ENCODE data around the gene GNG10. TPM values are rescaled to one million over a fixed set of nuclear protein-coding genes. Genes with fewer than 3 reads are reported as not detected.

GNG10 gene
- total and polyA plus RNA-seq, 9 of the 15 experiments (the other 6 are each of a cell fraction or from before 2014, with no cell fraction given) = 13.1 to 37.8 (median 28.4) TPM

GRCh38 chr9:111630964-111631213, 30.5 kb upstream of the GNG10 start (continued):
- no peak for TF ChIP-seq MYBL2 (IDR thresholded peaks at IDR 0.05; ENCODE audit: low read depth)
- no peak for TF ChIP-seq MYBL2 (CRISPR knock-in tag; IDR thresholded peaks at IDR 0.05; ENCODE audit: borderline replicate concordance)
- TF ChIP-seq SRSF1 (IDR thresholded peaks at IDR 0.05; ENCODE audit: low read depth, low read length) = no peak
- no peak for TF ChIP-seq FOXM1 (IDR thresholded peaks at IDR 0.05; ENCODE audit: low read depth)
- no peak for TF ChIP-seq FOXM1 (CRISPR knock-in tag; IDR thresholded peaks at IDR 0.05; ENCODE audit: low read depth)
- no peak for TF ChIP-seq SIRT6 (IDR thresholded peaks at IDR 0.05; ENCODE audit: low read depth, low read length)
- TF ChIP-seq EZH2 (IDR thresholded peaks at IDR 0.05; ENCODE audit: borderline replicate concordance, low read depth, low read length) = no peak
- no peak for TF ChIP-seq MCM5 (IDR thresholded peaks at IDR 0.05; ENCODE audit: low read depth)
- no peak for TF ChIP-seq NCOA2 (IDR thresholded peaks at IDR 0.05; ENCODE audit: partially characterized antibody in 2 of 2)
- TF ChIP-seq NCOR1 (IDR thresholded peaks at IDR 0.05) = no peak
- no peak for TF ChIP-seq MXI1 (IDR thresholded peaks at IDR 0.05; ENCODE audit: low read depth, low read length)
- TF ChIP-seq MECOM (CRISPR knock-in tag; IDR thresholded peaks at IDR 0.05) = no peak
- TF ChIP-seq ZNF561 (CRISPR knock-in tag; conservative IDR thresholded peaks at IDR 0.05) = no peak
- no peak for TF ChIP-seq ZNF75A (CRISPR knock-in tag; IDR thresholded peaks at IDR 0.05)
- TF ChIP-seq KDM5B (IDR thresholded peaks at IDR 0.05; ENCODE audit: insufficient replicate concordance, low read depth, low read length) = no peak
- TF ChIP-seq TRIM24 (IDR thresholded peaks at IDR 0.05) = peak in 1 of 2 experiments; percentile 98; a peak in 2 of 4 replicates
- TF ChIP-seq ZBTB17 (CRISPR knock-in tag; IDR thresholded peaks at IDR 0.05) = no peak
- no peak for TF ChIP-seq FIP1L1 (IDR thresholded peaks at IDR 0.05; ENCODE audit: low read depth, low read length, poor library complexity, severe bottlenecking)
- no peak for TF ChIP-seq ZBTB1 (CRISPR knock-in tag; IDR thresholded peaks at IDR 0.05; ENCODE audit: borderline replicate concordance, low read depth)
- no peak for TF ChIP-seq CREBBP (IDR thresholded peaks at IDR 0.05; ENCODE audit: low read depth, low read length)
- peak; percentile 94 to 100 (median 99) for TF ChIP-seq ZBTB11 (CRISPR knock-in tag; IDR thresholded peaks at IDR 0.05)
- no peak for TF ChIP-seq ZNF133 (CRISPR knock-in tag; IDR thresholded peaks at IDR 0.05)
- no peak for TF ChIP-seq HDAC3 (IDR thresholded peaks at IDR 0.05; ENCODE audit: borderline replicate concordance, partially characterized antibody)
- no peak for TF ChIP-seq FOXP1 (CRISPR knock-in tag; IDR thresholded peaks at IDR 0.05)
- 0 out of 4 replicates have a peak, but pooled peaks of 1 of the 2 experiments have one; percentile 88 for TF ChIP-seq KDM4B (IDR thresholded peaks at IDR 0.05; ENCODE audit: borderline replicate concordance in 2 of 2, low read depth in 1 of 2)
- TF ChIP-seq THRA (IDR thresholded peaks at IDR 0.05) = no peak
- no peak for TF ChIP-seq HEY1 (CRISPR knock-in tag; IDR thresholded peaks at IDR 0.05; ENCODE audit: borderline replicate concordance)

Measured in K562 (cell line).